Adrenal gland (tissue), 5 donors: ENCODE data around the gene MITF.

Experiments used
- POLR2A ChIP-seq, 2 donors: fragments of 450-650 bp; IDR thresholded peaks; one replicate each; pipeline ENCODE4 v1.6.1; 2017; ENCODE audit warnings: antibody characterized with exemption in 2 of 2, mild to moderate bottlenecking in 2 of 2, moderate library complexity in 1 of 2
- TF ChIP-seq, protein P1 (sequence below), 6 experiments: fragments of 450-650 bp in 4 of 6; fragments of 200-600 bp in 2 of 6; sonication (generic) in 1 of 6; IDR thresholded peaks; 1 replicate in 5 of 6; 2 replicates in 1 of 6; pipeline versions ENCODE4 v1.5.1 to v1.8.0; 2016 to 2021; ENCODE audit warnings: antibody characterized with exemption in 6 of 6, mild to moderate bottlenecking in 2 of 6, moderate library complexity in 1 of 6
- donor health status: DM: no; HTN: no; CAD: no.

GRCh38 chr3:69838696-69839515 is 99.6 kb downstream of the MITF start:
- TF ChIP-seq, protein P1, sequence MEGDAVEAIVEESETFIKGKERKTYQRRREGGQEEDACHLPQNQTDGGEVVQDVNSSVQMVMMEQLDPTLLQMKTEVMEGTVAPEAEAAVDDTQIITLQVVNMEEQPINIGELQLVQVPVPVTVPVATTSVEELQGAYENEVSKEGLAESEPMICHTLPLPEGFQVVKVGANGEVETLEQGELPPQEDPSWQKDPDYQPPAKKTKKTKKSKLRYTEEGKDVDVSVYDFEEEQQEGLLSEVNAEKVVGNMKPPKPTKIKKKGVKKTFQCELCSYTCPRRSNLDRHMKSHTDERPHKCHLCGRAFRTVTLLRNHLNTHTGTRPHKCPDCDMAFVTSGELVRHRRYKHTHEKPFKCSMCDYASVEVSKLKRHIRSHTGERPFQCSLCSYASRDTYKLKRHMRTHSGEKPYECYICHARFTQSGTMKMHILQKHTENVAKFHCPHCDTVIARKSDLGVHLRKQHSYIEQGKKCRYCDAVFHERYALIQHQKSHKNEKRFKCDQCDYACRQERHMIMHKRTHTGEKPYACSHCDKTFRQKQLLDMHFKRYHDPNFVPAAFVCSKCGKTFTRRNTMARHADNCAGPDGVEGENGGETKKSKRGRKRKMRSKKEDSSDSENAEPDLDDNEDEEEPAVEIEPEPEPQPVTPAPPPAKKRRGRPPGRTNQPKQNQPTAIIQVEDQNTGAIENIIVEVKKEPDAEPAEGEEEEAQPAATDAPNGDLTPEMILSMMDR (IDR thresholded peaks at IDR 0.05): no peak
- TF ChIP-seq POLR2A (IDR thresholded peaks at IDR 0.05): no peak
